IMR-90 (cell line): ENCODE measurements around the gene CCDC171. TPM values are rescaled to one million over a fixed set of nuclear protein-coding genes. Genes with fewer than 3 reads are reported as not detected.
"Not testable (repeated sequence)": the region's sequence is repeated elsewhere in the genome, so short reads cannot be mapped to it uniquely, and the experiment has no call there.

Source experiments
- ATAC-seq: fragments of 200-7000 bp; cut with Tn5 transposase; 2 replicates; pipeline ENCODE4 v1.9.1; 2020; ENCODE audit warnings: low read depth, mild to moderate bottlenecking, moderate library complexity
- BruUV-seq: library from RNA; stranded (reverse); fragments of 400-500 nt; replicated peaks from 2 replicates; lab custom pipeline; 2021; lab: Mats Ljungman, UMichigan
- CTCF ChIA-PET: fragments of 300-600 bp; formaldehyde crosslinking; extraction: SDS; loops from one replicate; lab custom pipeline; 2021; ENCODE audit warnings: antibody characterized with exemption; lab: Yijun Ruan, JAX
- POLR2A ChIA-PET: fragments of 300-600 bp; sonication (Branson Sonifier 250); formaldehyde crosslinking; loops from one replicate; lab custom pipeline; 2022; ENCODE audit warnings: antibody characterized with exemption; ENCODE audit not compliant: unreplicated experiment; lab: Charles Lee
- DNase-seq: peaks from one replicate; pipeline ENCODE4 v3.0.0; 2013
- H2AFZ ChIP-seq: replicated peaks from 2 replicates; pipeline ENCODE3; 2013; ENCODE audit warnings: low read length, mild to moderate bottlenecking; ENCODE audit not compliant: poor library complexity
- H2AK5ac ChIP-seq: 2 replicates; pipeline ENCODE4 v1.6.1; 2013; ENCODE audit warnings: low read depth, low read length, inconsistent platforms
- H2AK9ac ChIP-seq: replicated peaks from 2 replicates; pipeline ENCODE3; 2013; ENCODE audit warnings: mild to moderate bottlenecking, low read depth, low read length, moderate library complexity; ENCODE audit not compliant: poor library complexity
- H2BK120ac ChIP-seq: 2 replicates; pipeline ENCODE4 v1.6.1; 2013; ENCODE audit warnings: low read depth, low read length, inconsistent platforms
- H2BK15ac ChIP-seq: 3 replicates; pipeline ENCODE4 v1.6.1; 2013; ENCODE audit warnings: low read depth, low read length, inconsistent platforms
- H2BK20ac ChIP-seq: 2 replicates; pipeline ENCODE4 v1.6.1; 2013; ENCODE audit warnings: low read depth, mild to moderate bottlenecking, inconsistent platforms, low read length, moderate library complexity
- H2BK5ac ChIP-seq: 2 replicates; pipeline ENCODE4 v1.6.1; 2013; ENCODE audit warnings: mild to moderate bottlenecking, low read depth, low read length, inconsistent platforms; ENCODE audit not compliant: poor library complexity, severe bottlenecking
- H3K14ac ChIP-seq: replicated peaks from 2 replicates; pipeline ENCODE4 v1.6.1; 2013; ENCODE audit warnings: low read depth, low read length, inconsistent platforms
- H3K18ac ChIP-seq: 2 replicates; pipeline ENCODE4 v1.6.1; 2013; ENCODE audit warnings: low read depth, low read length, control low read depth
- H3K23ac ChIP-seq: 2 replicates; pipeline ENCODE4 v1.6.1; 2013; ENCODE audit warnings: low read depth, low read length, inconsistent platforms
- H3K27ac ChIP-seq: 2 replicates; pipeline ENCODE4 v1.5.1; 2013; ENCODE audit warnings: mild to moderate bottlenecking, control low read depth, low read length; ENCODE audit not compliant: insufficient read depth
- H3K27me3 ChIP-seq: 2 replicates; pipeline ENCODE4 v1.6.1; 2013; ENCODE audit warnings: low read length; ENCODE audit not compliant: control insufficient read depth, insufficient read depth
- H3K36me3 ChIP-seq: 2 replicates; pipeline ENCODE4 v1.6.1; 2013; ENCODE audit warnings: low read length, mixed read lengths; ENCODE audit not compliant: control insufficient read depth, insufficient read depth
- H3K4ac ChIP-seq: 2 replicates; pipeline ENCODE4 v1.6.1; 2013; ENCODE audit warnings: low read depth, low read length, inconsistent platforms
- H3K4me1 ChIP-seq: 2 replicates; pipeline ENCODE4 v1.6.1; 2013; ENCODE audit warnings: low read length, mixed read lengths; ENCODE audit not compliant: control insufficient read depth, insufficient read depth
- H3K4me2 ChIP-seq: 2 replicates; pipeline ENCODE4 v1.6.1; 2013; ENCODE audit warnings: low read depth, mild to moderate bottlenecking, control low read depth, low read length, moderate library complexity
- H3K4me3 ChIP-seq: 2 replicates; pipeline ENCODE4 v1.5.1; 2013; ENCODE audit warnings: low read depth, mild to moderate bottlenecking, control low read depth, low read length, moderate library complexity; ENCODE audit not compliant: insufficient read depth
- H3K56ac ChIP-seq: 2 replicates; pipeline ENCODE4 v1.6.1; 2013; ENCODE audit warnings: low read length, inconsistent platforms; ENCODE audit not compliant: insufficient read depth; ENCODE audit errors: extremely low read depth
- H3K79me1 ChIP-seq, 2 experiments: 2 replicates each; pipeline ENCODE4 v1.6.1; 2013; ENCODE audit warnings: low read length in 2 of 2, inconsistent platforms in 1 of 2, low read depth in 1 of 2
- H3K9ac ChIP-seq: 2 replicates; pipeline ENCODE4 v1.6.1; 2013; ENCODE audit warnings: low read depth, low read length, control low read depth
- H3K9me1 ChIP-seq: 2 replicates; pipeline ENCODE4 v1.6.1; 2013; ENCODE audit warnings: low read length, inconsistent platforms; ENCODE audit not compliant: insufficient read depth
- H3K9me3 ChIP-seq: 2 replicates; pipeline ENCODE4 v1.6.1; 2013; ENCODE audit warnings: low read length; ENCODE audit not compliant: control insufficient read depth, insufficient read depth
- H4K20me1 ChIP-seq: 2 replicates; pipeline ENCODE4 v1.6.1; 2013; ENCODE audit warnings: low read length, inconsistent platforms; ENCODE audit not compliant: insufficient read depth
- H4K5ac ChIP-seq: 2 replicates; pipeline ENCODE4 v1.6.1; 2013; ENCODE audit warnings: mild to moderate bottlenecking, low read depth, low read length, control low read depth
- H4K8ac ChIP-seq, 2 experiments: 2 replicates each; pipeline ENCODE4 v1.6.1; 2013; ENCODE audit warnings: low read depth in 2 of 2, low read length in 2 of 2, control low read depth in 1 of 2, inconsistent platforms in 1 of 2
- H4K91ac ChIP-seq: 2 replicates; pipeline ENCODE4 v1.6.1; 2013; ENCODE audit warnings: low read depth, low read length, inconsistent platforms; ENCODE audit not compliant: insufficient read depth
- WGBS, 2 experiments: methylation state at CpG; one replicate each; pipeline versions ENCODE4 v1.1.5 to v1.1.7; 2013; ENCODE audit warnings: missing lambda C conversion rate in 2 of 2; ENCODE audit not compliant: insufficient read length in 1 of 2; ENCODE audit errors: extremely low coverage in 2 of 2; 5-methylcytosine and 5-hydroxymethylcytosine counted together
- dilution Hi-C: fragments of 300-500 bp; cut with HindIII; formaldehyde crosslinking; loops from one replicate; pipeline ENCODE4 v1.14.3; 2018; ENCODE audit warnings: low sequenced_read_pairs; ENCODE audit not compliant: unreplicated experiment
- in situ Hi-C: fragments of 300-500 bp; cut with MboI; formaldehyde crosslinking; loops from 3 replicates; pipeline ENCODE4 v1.14.3; 2019; ENCODE audit warnings: low sequenced_read_pairs, inconsistent platforms, mixed read lengths
- intact Hi-C: fragments of 100-400 bp; cut with micrococcal nuclease; formaldehyde crosslinking; loops from 2 replicates; pipeline ENCODE4 v1.10.0; 2022
- polyA plus RNA-seq, 3 experiments: library from polyadenylated mRNA; depleted of rRNA; stranded (reverse); fragments of >200 nt; gene quantifications; 2 replicates each; pipeline ENCODE4 v1.2.3, GENCODE V29; 2012; ENCODE audit warnings: low replicate concordance in 1 of 3
- total RNA-seq: library from RNA; depleted of rRNA; stranded (reverse); fragments of >200 nt; gene quantifications from 2 replicates; pipeline ENCODE4 v1.2.3, GENCODE V29; 2012

CCDC171 gene
- total and polyA plus RNA-seq, 2 of the 4 experiments (the other 2 are of a cell fraction), result 0.63 to 2.2 TPM

DNA sequence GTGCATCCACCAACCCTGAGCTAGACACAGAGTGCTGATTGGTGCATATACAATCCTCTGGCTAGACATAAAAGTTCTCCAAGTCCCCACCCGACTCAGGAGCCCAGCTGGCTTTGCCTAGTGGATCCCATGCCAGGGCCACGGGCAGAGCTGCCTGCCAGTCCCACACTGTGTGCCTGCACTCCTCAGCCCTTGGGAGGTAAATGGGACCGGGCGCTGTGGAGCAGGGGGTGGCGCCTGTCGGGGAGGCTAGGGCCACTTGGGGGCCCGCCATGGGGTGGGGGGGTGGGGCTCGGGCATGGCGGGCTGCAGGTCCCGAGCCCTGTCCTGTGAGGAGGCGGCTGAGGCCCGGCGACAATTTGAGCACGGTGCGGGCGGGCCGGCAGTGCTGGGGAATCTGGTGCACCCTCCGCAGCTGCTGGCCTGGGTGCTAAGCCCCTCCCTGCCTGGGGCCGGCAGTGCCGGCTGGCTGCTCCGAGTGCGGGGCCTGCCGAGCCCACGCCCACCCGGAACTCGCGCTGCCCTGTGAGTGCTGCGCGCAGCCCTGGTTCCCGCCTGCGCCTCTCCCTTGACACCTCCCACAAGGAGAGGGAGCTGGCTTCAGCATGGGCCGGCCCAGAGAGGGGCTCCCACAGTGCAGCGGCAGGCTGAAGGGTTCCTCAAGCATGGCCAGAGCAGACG lies 257.5 kb downstream of the CCDC171 start:
- CTCF ChIA-PET, result interaction anchor here (1.0 kb wide), 1 partner anchor 10 kb away, joined by 3 read pairs; no protein-coding TSS in a partner anchor
- H3K4ac ChIP-seq, H2AK5ac ChIP-seq, H4K8ac ChIP-seq, H3K4me3 ChIP-seq, H2BK120ac ChIP-seq, POLR2A ChIA-PET, H3K36me3 ChIP-seq, dilution Hi-C loops, intact Hi-C loops, DNase-seq, H4K20me1 ChIP-seq, H3K4me2 ChIP-seq, H4K91ac ChIP-seq, H3K9me3 ChIP-seq, H3K9me1 ChIP-seq, H3K56ac ChIP-seq, H3K27ac ChIP-seq, H3K14ac ChIP-seq, H2BK20ac ChIP-seq, ATAC-seq, H2AK9ac ChIP-seq, H4K5ac ChIP-seq, H3K9ac ChIP-seq, H3K79me1 ChIP-seq, in situ Hi-C loops, H3K4me1 ChIP-seq, H2AFZ ChIP-seq, H3K27me3 ChIP-seq, BruUV-seq, H3K18ac ChIP-seq, H3K23ac ChIP-seq, H2BK5ac ChIP-seq, H2BK15ac ChIP-seq: not testable (repeated sequence)
- WGBS, 2 experiments, result 100% methylated on average over 1 of the region's 34 CpGs; no CpG with 5 or more reads in 1 of the 2 experiments
